Measurements from ENCODE around the gene MAP3K21. TPM values are rescaled to one million over a fixed set of nuclear protein-coding genes. Genes with fewer than 3 reads are reported as not detected.

Gene MAP3K21
- total RNA-seq, 1 donor from 2014 or later: 6.9 TPM

GRCh38 chr1:233387585-233387984 lies 60.1 kb downstream of the MAP3K21 start:
- TF ChIP-seq POLR2A (IDR thresholded peaks at IDR 0.05) (no peak), CTCF (IDR thresholded peaks at IDR 0.05) (no peak), POLR2AphosphoS5 (IDR thresholded peaks at IDR 0.05; ENCODE audit: insufficient read depth in 1 of 2, low read depth in 1 of 2) (no peak)
- H3K36me3 ChIP-seq: peaks cover 0 to 3% of the 10 kb centered on the region in 2 donors
- H3K27ac ChIP-seq: no peak overlapping the region
- no peak for DNase-seq (ENCODE audit: extremely low spot score in 2 of 2)
- no peaks in the 10 kb centered on the region for H3K4me1 ChIP-seq
- H3K4me3 ChIP-seq: no peak overlapping the region
- H3K27me3 ChIP-seq: no peaks in the 10 kb centered on the region
- intact Hi-C loops (cut with DNase I): no loop called here
- H3K9me3 ChIP-seq: no peaks in the 10 kb centered on the region

- H3K9me3 ChIP-seq: no peaks in the 10 kb centered on the region
- intact Hi-C loops (cut with DNase I): no loop called here
- no peaks in the 10 kb centered on the region for H3K27me3 ChIP-seq
These were observed 61.6 kb downstream of the MAP3K21 start for GRCh38 chr1:233389169-233389568.

GRCh38 chr1:233389893-233390292 lies 62.4 kb downstream of the MAP3K21 start:
- DNase-seq (ENCODE audit: extremely low spot score in 2 of 2): no peak
- Histone ChIP-seq H3K9me3 (no peaks in the 10 kb centered on the region), H3K27me3 (no peaks in the 10 kb centered on the region), H3K36me3 (no peaks in the 10 kb centered on the region), H3K4me1 (no peaks in the 10 kb centered on the region), H3K4me3 (no peak overlapping the region), H3K27ac (no peak overlapping the region)
- intact Hi-C loops (cut with DNase I): no loop called here
- TF ChIP-seq CTCF (IDR thresholded peaks at IDR 0.05): no peak
- TF ChIP-seq POLR2A (IDR thresholded peaks at IDR 0.05): no peak
- no peak for TF ChIP-seq POLR2AphosphoS5 (IDR thresholded peaks at IDR 0.05; ENCODE audit: insufficient read depth in 1 of 2, low read depth in 1 of 2)

More at GRCh38 chr1:233389169-233389568, 61.6 kb downstream of the MAP3K21 start:
- Histone ChIP-seq H3K4me1 (no peaks in the 10 kb centered on the region), H3K4me3 (no peak overlapping the region), H3K36me3 (no peaks in the 10 kb centered on the region), H3K27ac (no peak overlapping the region)
- no peak for DNase-seq (ENCODE audit: extremely low spot score in 2 of 2)
- TF ChIP-seq CTCF (IDR thresholded peaks at IDR 0.05): no peak
- TF ChIP-seq POLR2AphosphoS5 (IDR thresholded peaks at IDR 0.05; ENCODE audit: insufficient read depth in 1 of 2, low read depth in 1 of 2): no peak
- TF ChIP-seq POLR2A (IDR thresholded peaks at IDR 0.05): no peak

- intact Hi-C loops (cut with DNase I): no loop called here
These were observed 63.6 kb downstream of the MAP3K21 start for GRCh38 chr1:233390842-233391737.

More at GRCh38 chr1:233390842-233391737, 63.6 kb downstream of the MAP3K21 start:
- H3K4me1 ChIP-seq: no peaks in the 10 kb centered on the region
- no peak overlapping the region for H3K4me3 ChIP-seq
- DNase-seq (ENCODE audit: extremely low spot score in 2 of 2): no peak
- no peak for TF ChIP-seq POLR2AphosphoS5 (IDR thresholded peaks at IDR 0.05; ENCODE audit: insufficient read depth in 1 of 2, low read depth in 1 of 2)
- no peak for TF ChIP-seq CTCF (IDR thresholded peaks at IDR 0.05)
- no peak for TF ChIP-seq POLR2A (IDR thresholded peaks at IDR 0.05)
- H3K9me3 ChIP-seq: no peaks in the 10 kb centered on the region
- no peaks in the 10 kb centered on the region for H3K27me3 ChIP-seq
- no peaks in the 10 kb centered on the region for H3K36me3 ChIP-seq
- H3K27ac ChIP-seq: no peak overlapping the region
